Inferior parietal cortex (tissue), 1 donor: ENCODE data around the gene CNBD2.
"Not testable (repeated sequence)": the region's sequence is repeated elsewhere in the genome, so short reads cannot be mapped to it uniquely, and the experiment has no call there.

Experiments used
- DNase-seq: peaks from one replicate; pipeline ENCODE4 v3.0.0-alpha.2; 2016; ENCODE audit errors: extremely low spot score

The CNBD2 gene

GRCh38 chr20:35967979-35968640, at the start of gene CNBD2:
TSS of gene CNBD2 (plus strand) at chr20:35968590. CDS start at chr20:35968763, 173 bp downstream.
- DNase-seq = no peak

- no peak for DNase-seq
Measured at GRCh38 chr20:35920523-35920922, 47.9 kb upstream of the CNBD2 start.

GRCh38 chr20:35929301-35929700, 39.1 kb upstream of the CNBD2 start:
- no peak for DNase-seq

GRCh38 chr20:35934050-35934449, 34.3 kb upstream of the CNBD2 start:
- no peak for DNase-seq

- DNase-seq = no peak
Measured at GRCh38 chr20:35939264-35939663, 29.1 kb upstream of the CNBD2 start.

- no peak for DNase-seq
Measured at GRCh38 chr20:35941620-35942019, 26.8 kb upstream of the CNBD2 start.

- no peak for DNase-seq
Measured at GRCh38 chr20:35942243-35942642, 26.1 kb upstream of the CNBD2 start.

- DNase-seq = no peak
Measured at GRCh38 chr20:35947489-35947888, 20.9 kb upstream of the CNBD2 start.

GRCh38 chr20:35947907-35948306, 20.5 kb upstream of the CNBD2 start:
- no peak for DNase-seq

GRCh38 chr20:35950093-35950492, 18.3 kb upstream of the CNBD2 start:
- DNase-seq = no peak

GRCh38 chr20:35952080-35952479, 16.3 kb upstream of the CNBD2 start:
- DNase-seq = not testable (repeated sequence)

GRCh38 chr20:35952480-35953386, 15.7 kb upstream of the CNBD2 start:
- DNase-seq = peak; percentile 8

GRCh38 chr20:35953387-35954199, 14.8 kb upstream of the CNBD2 start:
- DNase-seq = peak; percentile 13

GRCh38 chr20:35954200-35954906, 14.0 kb upstream of the CNBD2 start, which contains the start of gene SCAND1:
TSS of gene SCAND1 (minus strand) at chr20:35954502. CDS start at chr20:35954284, 218 bp downstream.
- peak; percentile 97 for DNase-seq

GRCh38 chr20:35954907-35955251, 13.5 kb upstream of the CNBD2 start:
- DNase-seq = no peak

GRCh38 chr20:35956616-35957015, 11.8 kb upstream of the CNBD2 start:
- DNase-seq = no peak

- DNase-seq = not testable (repeated sequence)
Measured at GRCh38 chr20:35959291-35959690, 9.1 kb upstream of the CNBD2 start.

GRCh38 chr20:35963878-35964277, 4.5 kb upstream of the CNBD2 start:
- no peak for DNase-seq

- no peak for DNase-seq
Measured at GRCh38 chr20:35968930-35969329, 540 bp downstream of the CNBD2 start.

GRCh38 chr20:35971981-35972380, 3.6 kb downstream of the CNBD2 start:
- DNase-seq = no peak

- no peak for DNase-seq
Measured at GRCh38 chr20:35972462-35972861, 4.1 kb downstream of the CNBD2 start.
